Natural killer cell (primary cell): ENCODE measurements around the gene ST3GAL5. TPM values are rescaled to one million over a fixed set of nuclear protein-coding genes. Genes with fewer than 3 reads are reported as not detected.

Experiments
- ATAC-seq, 3 donors: fragments of 150-1000 bp in 2 of 3; fragments of 200-7000 bp in 1 of 3; cut with Tn5 transposase; 1 replicate in 1 of 3; 2 replicates in 2 of 3; pipeline ENCODE4 v1.10.0; 2021; ENCODE audit warnings: mild to moderate bottlenecking in 2 of 3, moderate library complexity in 2 of 3
- DNase-seq, 2 donors: peaks; one replicate each; pipeline versions ENCODE4 v3.0.0 to v3.0.0-alpha.2; 2013 to 2021; ENCODE audit warnings: mixed read lengths in 1 of 2
- H3K27ac ChIP-seq: one replicate; pipeline ENCODE4 v1.5.1; 2013; ENCODE audit warnings: mild to moderate bottlenecking, low read length
- H3K27me3 ChIP-seq: one replicate; pipeline ENCODE4 v1.6.1; 2013; ENCODE audit warnings: low read length; ENCODE audit not compliant: control insufficient read depth, insufficient read depth
- H3K36me3 ChIP-seq: one replicate; pipeline ENCODE4 v1.6.1; 2013; ENCODE audit warnings: low read length; ENCODE audit not compliant: control insufficient read depth, insufficient read depth
- H3K4me1 ChIP-seq: one replicate; pipeline ENCODE4 v1.6.1; 2013; ENCODE audit warnings: low read length; ENCODE audit not compliant: control insufficient read depth, insufficient read depth
- H3K4me3 ChIP-seq: one replicate; pipeline ENCODE4 v1.5.1; 2013; ENCODE audit warnings: low read length
- H3K9me3 ChIP-seq: one replicate; pipeline ENCODE4 v1.6.1; 2013; ENCODE audit warnings: low read length; ENCODE audit not compliant: control insufficient read depth, insufficient read depth
- H3K27ac Mint-ChIP-seq, 2 donors: one replicate each; pipeline ENCODE4 v1.8.0; 2022; ENCODE audit warnings: mild to moderate bottlenecking in 2 of 2, mixed read lengths in 2 of 2, moderate library complexity in 1 of 2
- H3K27me3 Mint-ChIP-seq, 2 donors: one replicate each; pipeline ENCODE4 v1.8.0; 2022; ENCODE audit warnings: low read depth in 2 of 2, mixed read lengths in 2 of 2
- H3K36me3 Mint-ChIP-seq: one replicate; pipeline ENCODE4 v1.8.0; 2022; ENCODE audit warnings: mixed read lengths
- H3K4me1 Mint-ChIP-seq, 2 donors: one replicate each; pipeline ENCODE4 v1.8.0; 2022; ENCODE audit warnings: mixed read lengths in 2 of 2
- H3K4me3 Mint-ChIP-seq: one replicate; pipeline ENCODE4 v1.8.0; 2022; ENCODE audit warnings: mild to moderate bottlenecking, moderate library complexity, mixed read lengths
- H3K9me3 Mint-ChIP-seq, 2 donors: one replicate each; pipeline ENCODE4 v1.8.0; 2022; ENCODE audit warnings: mixed read lengths in 2 of 2
- CTCF ChIP-seq: fragments of 200-600 bp; IDR thresholded peaks from one replicate; pipeline ENCODE4 v1.8.0; 2022; ENCODE audit warnings: antibody characterized with exemption
- WGBS: methylation state at CpG from one replicate; pipeline ENCODE4 v1.1.7; 2013; ENCODE audit warnings: missing lambda C conversion rate; ENCODE audit not compliant: insufficient coverage; 5-methylcytosine and 5-hydroxymethylcytosine counted together
- intact Hi-C: fragments of 100-400 bp; cut with micrococcal nuclease; formaldehyde crosslinking; loops from one replicate; pipeline ENCODE4 v1.14.2; 2022
- total RNA-seq, 4 donors: library from RNA; stranded (reverse); fragments of 120-200 nt in 1 of 4; gene quantifications; one replicate each; pipeline versions ENCODE4 v1.2.3 to v1.2.4, GENCODE V29; 2013 to 2022

Gene ST3GAL5
- total RNA-seq, 3 donors from 2014 or later (not counting 1 experiment from before 2014, with no cell fraction given): 54.6 to 72.4 (median 66.1) TPM

- no peaks in the 10 kb centered on the region for H3K36me3 Mint-ChIP-seq
- no peak overlapping the region for H3K4me3 Mint-ChIP-seq
These were observed 64.8 kb downstream of the ST3GAL5 start for GRCh38 chr2:85823951-85824350.

GRCh38 chr2:85822766-85823165, 66.0 kb downstream of the ST3GAL5 start:
- Mint-ChIP-seq H3K4me3 (no peak overlapping the region), H3K4me1 (peaks cover 8 to 11% of the 10 kb centered on the region in 2 donors), H3K36me3 (no peaks in the 10 kb centered on the region), H3K27me3 (peaks cover 6 to 32% of the 10 kb centered on the region in 2 donors), H3K27ac (no peak overlapping the region), H3K9me3 (no peaks in the 10 kb centered on the region)
- 72% methylated on average over 3 of the region's 5 CpGs for WGBS
- Histone ChIP-seq H3K27me3 (no peaks in the 10 kb centered on the region), H3K4me1 (peaks cover 8% of the 10 kb centered on the region), H3K36me3 (no peaks in the 10 kb centered on the region), H3K4me3 (no peak overlapping the region), H3K27ac (no peak overlapping the region), H3K9me3 (no peaks in the 10 kb centered on the region)
- ATAC-seq (no peak), DNase-seq (no peak)
- no peak for TF ChIP-seq CTCF
- intact Hi-C loops: no loop called here

More at GRCh38 chr2:85823951-85824350, 64.8 kb downstream of the ST3GAL5 start:
- no peaks in the 10 kb centered on the region for H3K27me3 ChIP-seq
- peaks cover 12% of the 10 kb centered on the region for H3K4me1 ChIP-seq
- Mint-ChIP-seq H3K27me3 (peaks cover 4 to 25% of the 10 kb centered on the region in 2 donors), H3K27ac (no peak overlapping the region), H3K9me3 (no peaks in the 10 kb centered on the region), H3K4me1 (peaks cover 8 to 17% of the 10 kb centered on the region in 2 donors)
- H3K4me3 ChIP-seq: no peak overlapping the region
- no peak for TF ChIP-seq CTCF
- H3K27ac ChIP-seq: no peak overlapping the region
- 73% methylated on average over 2 of the region's 2 CpGs for WGBS
- intact Hi-C loops: no loop called here
- H3K9me3 ChIP-seq: no peaks in the 10 kb centered on the region
- no peaks in the 10 kb centered on the region for H3K36me3 ChIP-seq
- no peak for DNase-seq
- no peak for ATAC-seq

GRCh38 chr2:85819811-85820510, 68.8 kb downstream of the ST3GAL5 start:
- Mint-ChIP-seq H3K9me3 (no peaks in the 10 kb centered on the region), H3K4me1 (no peaks in the 10 kb centered on the region), H3K27me3 (peaks cover 7 to 36% of the 10 kb centered on the region in 2 donors), H3K4me3 (no peak overlapping the region), H3K27ac (no peak overlapping the region), H3K36me3 (no peaks in the 10 kb centered on the region)
- H3K9me3 ChIP-seq: no peaks in the 10 kb centered on the region
- H3K36me3 ChIP-seq: no peaks in the 10 kb centered on the region
- H3K27ac ChIP-seq: no peak overlapping the region
- no peak overlapping the region for H3K4me3 ChIP-seq
- no peaks in the 10 kb centered on the region for H3K27me3 ChIP-seq
- WGBS: 88% methylated on average over 5 of the region's 6 CpGs
- intact Hi-C loops: no loop called here
- DNase-seq (no peak), ATAC-seq (no peak)
- no peaks in the 10 kb centered on the region for H3K4me1 ChIP-seq
- no peak for TF ChIP-seq CTCF
